Astrocyte (in vitro differentiated cells and primary cell): ENCODE data around the gene BHLHE23. TPM values are rescaled to one million over a fixed set of nuclear protein-coding genes. Genes with fewer than 3 reads are reported as not detected.

Experiments used
- DNase-seq: peaks from one replicate; pipeline ENCODE4 v3.0.0-alpha.2; 2010; ENCODE audit warnings: low read depth
- FAIRE-seq: peaks from 2 replicates; lab custom pipeline; 2011; peaks lifted over from hg19 to GRCh38; lab: Jason Lieb, UNC
- H2AFZ ChIP-seq: 2 replicates; pipeline ENCODE4 v1.6.0; 2012; ENCODE audit warnings: low read depth, low read length, inconsistent platforms
- H3K27ac ChIP-seq: 2 replicates; pipeline ENCODE4 v1.5.1; 2011; ENCODE audit warnings: low read depth, low read length, inconsistent platforms
- H3K27me3 ChIP-seq: 2 replicates; pipeline ENCODE4 v1.6.0; 2011; ENCODE audit warnings: low read length, inconsistent platforms; ENCODE audit not compliant: insufficient read depth
- H3K36me3 ChIP-seq: 2 replicates; pipeline ENCODE4 v1.5.1; 2011; ENCODE audit warnings: low read length, inconsistent platforms; ENCODE audit not compliant: insufficient read depth
- H3K4me1 ChIP-seq: 2 replicates; pipeline ENCODE4 v1.5.1; 2011; ENCODE audit warnings: low read length, inconsistent platforms; ENCODE audit not compliant: insufficient read depth
- H3K4me2 ChIP-seq: 2 replicates; pipeline ENCODE4 v1.6.0; 2012; ENCODE audit warnings: low read length, inconsistent platforms
- H3K4me3 ChIP-seq: 2 replicates; pipeline ENCODE4 v1.5.1; 2011; ENCODE audit warnings: low read depth, mild to moderate bottlenecking, low read length, inconsistent platforms; ENCODE audit not compliant: insufficient read depth
- H3K79me2 ChIP-seq: 2 replicates; pipeline ENCODE4 v1.6.0; 2012; ENCODE audit warnings: mild to moderate bottlenecking, low read length, inconsistent platforms; ENCODE audit not compliant: insufficient read depth
- H3K9ac ChIP-seq: 2 replicates; pipeline ENCODE4 v1.6.0; 2012; ENCODE audit warnings: mild to moderate bottlenecking, low read length, inconsistent platforms
- H3K9me3 ChIP-seq: 2 replicates; pipeline ENCODE4 v1.5.1; 2012; ENCODE audit warnings: low read depth, mild to moderate bottlenecking, low read length, inconsistent platforms; ENCODE audit not compliant: insufficient read depth
- H4K20me1 ChIP-seq: 2 replicates; pipeline ENCODE4 v1.6.0; 2012; ENCODE audit warnings: low read length, inconsistent platforms; ENCODE audit not compliant: insufficient read depth
- H3K27ac Mint-ChIP-seq: one replicate; pipeline ENCODE4 v1.8.0; 2021; ENCODE audit warnings: mild to moderate bottlenecking, mixed read lengths; ENCODE audit not compliant: unreplicated experiment
- H3K27me3 Mint-ChIP-seq: one replicate; pipeline ENCODE4 v1.8.0; 2021; ENCODE audit warnings: low read depth, mixed read lengths; ENCODE audit not compliant: unreplicated experiment
- H3K36me3 Mint-ChIP-seq: one replicate; pipeline ENCODE4 v1.8.0; 2021; ENCODE audit warnings: low read depth, mixed read lengths; ENCODE audit not compliant: unreplicated experiment
- H3K4me1 Mint-ChIP-seq: one replicate; pipeline ENCODE4 v1.8.0; 2021; ENCODE audit warnings: low read depth, mixed read lengths; ENCODE audit not compliant: unreplicated experiment
- H3K4me3 Mint-ChIP-seq: one replicate; pipeline ENCODE4 v1.8.0; 2021; ENCODE audit warnings: mild to moderate bottlenecking, moderate library complexity, mixed read lengths; ENCODE audit not compliant: unreplicated experiment
- H3K9me3 Mint-ChIP-seq: one replicate; pipeline ENCODE4 v1.8.0; 2021; ENCODE audit warnings: mild to moderate bottlenecking, mixed read lengths; ENCODE audit not compliant: unreplicated experiment
- EZH2 ChIP-seq: IDR thresholded peaks from 2 replicates; pipeline ENCODE4 v1.6.1; 2012; ENCODE audit warnings: mild to moderate bottlenecking, low read length, inconsistent platforms; ENCODE audit not compliant: insufficient read depth
- total RNA-seq: library from RNA; stranded (reverse); gene quantifications from 2 replicates; pipeline ENCODE4 v1.2.1, GENCODE V29; 2021
- TF ChIP-seq, protein P1 (sequence below): IDR thresholded peaks from 2 replicates; pipeline ENCODE4 v1.5.1; 2011; ENCODE audit warnings: low read depth, mild to moderate bottlenecking, inconsistent platforms, low read length, moderate library complexity; ENCODE audit not compliant: insufficient read depth

The BHLHE23 gene
- total RNA-seq, 1 donor from 2014 or later: not detected

DNA sequence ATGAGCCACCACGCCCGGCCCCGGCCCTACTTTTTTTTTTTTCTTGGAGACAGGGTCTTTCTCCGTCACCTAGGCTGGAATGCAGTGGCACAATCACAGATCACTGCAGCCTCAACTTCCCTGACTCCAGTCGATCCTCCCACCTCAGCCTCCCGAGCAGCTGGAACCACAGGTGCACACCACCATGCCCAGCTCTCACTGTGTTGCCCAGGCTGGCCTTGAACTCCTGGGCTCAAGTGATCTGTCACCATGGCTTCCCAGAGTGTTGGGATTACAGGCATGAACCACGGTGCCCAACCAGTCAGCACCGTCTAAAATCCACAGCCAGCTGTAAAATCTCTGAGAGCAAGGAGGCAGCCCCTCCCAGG lies 36.8 kb downstream of the BHLHE23 start:
- Mint-ChIP-seq H3K27ac (no peak overlapping the region), H3K4me3 (no peak overlapping the region), H3K9me3 (no peaks in the 10 kb centered on the region), H3K27me3 (peaks cover 43% of the 10 kb centered on the region), H3K4me1 (no peaks in the 10 kb centered on the region), H3K36me3 (peaks cover 2% of the 10 kb centered on the region)
- H3K27me3 ChIP-seq: peaks cover 24% of the 10 kb centered on the region
- no peak for DNase-seq
- FAIRE-seq: no peak
- no peak overlapping the region for H2AFZ ChIP-seq
- no peak overlapping the region for H3K4me2 ChIP-seq
- H3K27ac ChIP-seq: no peak overlapping the region
- TF ChIP-seq, protein P1, sequence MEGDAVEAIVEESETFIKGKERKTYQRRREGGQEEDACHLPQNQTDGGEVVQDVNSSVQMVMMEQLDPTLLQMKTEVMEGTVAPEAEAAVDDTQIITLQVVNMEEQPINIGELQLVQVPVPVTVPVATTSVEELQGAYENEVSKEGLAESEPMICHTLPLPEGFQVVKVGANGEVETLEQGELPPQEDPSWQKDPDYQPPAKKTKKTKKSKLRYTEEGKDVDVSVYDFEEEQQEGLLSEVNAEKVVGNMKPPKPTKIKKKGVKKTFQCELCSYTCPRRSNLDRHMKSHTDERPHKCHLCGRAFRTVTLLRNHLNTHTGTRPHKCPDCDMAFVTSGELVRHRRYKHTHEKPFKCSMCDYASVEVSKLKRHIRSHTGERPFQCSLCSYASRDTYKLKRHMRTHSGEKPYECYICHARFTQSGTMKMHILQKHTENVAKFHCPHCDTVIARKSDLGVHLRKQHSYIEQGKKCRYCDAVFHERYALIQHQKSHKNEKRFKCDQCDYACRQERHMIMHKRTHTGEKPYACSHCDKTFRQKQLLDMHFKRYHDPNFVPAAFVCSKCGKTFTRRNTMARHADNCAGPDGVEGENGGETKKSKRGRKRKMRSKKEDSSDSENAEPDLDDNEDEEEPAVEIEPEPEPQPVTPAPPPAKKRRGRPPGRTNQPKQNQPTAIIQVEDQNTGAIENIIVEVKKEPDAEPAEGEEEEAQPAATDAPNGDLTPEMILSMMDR: no peak
- no peak for TF ChIP-seq EZH2
- H4K20me1 ChIP-seq: peaks cover 7% of the 10 kb centered on the region
- no peaks in the 10 kb centered on the region for H3K36me3 ChIP-seq
- no peaks in the 10 kb centered on the region for H3K4me1 ChIP-seq
- H3K4me3 ChIP-seq: no peak overlapping the region
- H3K79me2 ChIP-seq: no peaks in the 10 kb centered on the region
- no peaks in the 10 kb centered on the region for H3K9me3 ChIP-seq
- H3K9ac ChIP-seq: no peak overlapping the region

DNA sequence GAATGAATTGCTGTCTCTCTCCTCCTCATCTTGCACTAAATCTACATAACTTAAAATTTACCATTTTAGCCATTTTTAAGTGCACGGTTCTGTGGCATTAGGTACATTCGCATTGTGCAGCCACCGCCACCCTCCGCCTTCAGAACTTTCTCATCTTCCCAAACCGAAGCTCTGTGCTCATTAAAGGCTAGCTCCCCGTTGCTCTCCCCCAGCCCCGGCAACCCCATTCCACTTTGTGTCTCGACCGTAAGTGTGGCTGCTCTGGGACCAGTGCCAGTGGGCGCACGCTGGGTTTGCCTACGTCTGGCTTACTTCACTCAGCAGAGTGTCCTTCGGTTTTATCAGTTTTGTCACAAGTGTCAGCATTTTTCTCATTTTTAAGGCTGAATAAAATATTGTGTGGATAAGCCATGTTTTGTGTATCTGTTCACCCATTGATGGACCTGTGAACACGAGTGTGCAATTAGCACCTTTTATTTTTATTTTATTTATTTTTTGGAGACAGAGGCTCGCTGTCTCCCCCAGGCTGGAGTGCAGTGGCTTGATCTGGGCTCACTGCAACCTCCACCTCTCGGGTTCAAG lies 37.5 kb downstream of the BHLHE23 start:
- Histone ChIP-seq H2AFZ (no peak overlapping the region), H3K27me3 (peaks cover 18% of the 10 kb centered on the region), H3K27ac (no peak overlapping the region), H3K9me3 (no peaks in the 10 kb centered on the region), H4K20me1 (peaks cover 7% of the 10 kb centered on the region), H3K4me1 (no peaks in the 10 kb centered on the region), H3K4me3 (no peak overlapping the region), H3K36me3 (no peaks in the 10 kb centered on the region), H3K4me2 (no peak overlapping the region), H3K9ac (no peak overlapping the region), H3K79me2 (no peaks in the 10 kb centered on the region)
- TF ChIP-seq EZH2: no peak
- TF ChIP-seq, protein P1: no peak
- DNase-seq (no peak), FAIRE-seq (no peak)
- H3K9me3 Mint-ChIP-seq: no peaks in the 10 kb centered on the region
- H3K36me3 Mint-ChIP-seq: peaks cover 2% of the 10 kb centered on the region
- no peaks in the 10 kb centered on the region for H3K4me1 Mint-ChIP-seq
- peaks cover 36% of the 10 kb centered on the region for H3K27me3 Mint-ChIP-seq
- no peak overlapping the region for H3K4me3 Mint-ChIP-seq
- no peak overlapping the region for H3K27ac Mint-ChIP-seq

DNA sequence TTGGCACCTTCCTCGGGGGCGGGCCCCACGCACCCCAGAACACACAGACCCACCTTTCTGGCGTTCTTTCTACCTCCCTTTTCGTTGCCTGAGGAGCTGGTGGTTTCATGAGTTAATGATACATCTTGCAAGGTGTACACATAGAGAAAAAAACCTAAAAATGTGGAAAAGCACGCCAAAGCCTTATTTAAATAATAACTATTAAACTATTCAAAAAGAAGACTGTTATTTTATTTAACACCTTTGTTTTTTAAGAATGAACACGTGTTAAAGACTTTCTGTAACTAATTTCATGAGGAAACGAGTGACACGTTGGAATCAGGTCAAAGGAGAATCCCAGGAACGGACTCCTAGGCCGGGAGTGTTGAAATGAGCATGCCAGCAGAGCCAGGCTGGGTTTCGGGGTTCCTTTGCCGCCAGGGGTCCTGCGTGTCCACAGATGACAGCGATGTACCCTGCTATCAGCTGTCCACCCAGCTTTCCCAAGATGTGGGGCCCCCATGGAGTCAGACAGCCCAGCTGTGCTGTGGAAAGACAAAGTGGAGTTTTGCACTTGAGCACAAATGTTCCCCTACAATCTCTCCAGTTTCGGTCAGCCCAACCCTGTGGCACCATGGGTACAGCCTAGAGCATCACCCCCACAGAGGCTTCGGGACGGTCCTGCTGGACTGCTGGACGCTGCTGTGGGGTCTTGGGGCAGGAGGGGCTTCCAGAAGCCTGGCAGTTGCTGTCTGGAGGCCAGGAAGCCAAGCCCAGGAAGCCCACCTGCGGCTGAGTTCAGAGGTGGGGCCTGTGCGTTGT lies 38.2 kb downstream of the BHLHE23 start:
- Histone ChIP-seq H3K27ac (no peak overlapping the region), H3K27me3 (peaks cover 14% of the 10 kb centered on the region), H3K36me3 (no peaks in the 10 kb centered on the region), H4K20me1 (peaks cover 7% of the 10 kb centered on the region), H3K79me2 (no peaks in the 10 kb centered on the region), H3K9me3 (no peaks in the 10 kb centered on the region), H3K4me2 (no peak overlapping the region), H3K9ac (no peak overlapping the region), H2AFZ (no peak overlapping the region), H3K4me3 (no peak overlapping the region), H3K4me1 (no peaks in the 10 kb centered on the region)
- Mint-ChIP-seq H3K27me3 (peaks cover 34% of the 10 kb centered on the region), H3K9me3 (no peaks in the 10 kb centered on the region), H3K36me3 (peaks cover 2% of the 10 kb centered on the region), H3K4me1 (no peaks in the 10 kb centered on the region), H3K4me3 (no peak overlapping the region), H3K27ac (no peak overlapping the region)
- TF ChIP-seq EZH2: no peak
- TF ChIP-seq, protein P1: no peak
- FAIRE-seq: no peak
- DNase-seq: no peak
